Mononuclear cell (primary cell): ENCODE results near the gene CWH43. TPM values are rescaled to one million over a fixed set of nuclear protein-coding genes. Genes with fewer than 3 reads are reported as not detected.
"Not testable (repeated sequence)": the region's sequence is repeated elsewhere in the genome, so short reads cannot be mapped to it uniquely, and the experiment has no call there.

Source experiments
- H3K27me3 ChIP-seq: 2 replicates; pipeline ENCODE4 v1.6.0; 2011; ENCODE audit warnings: low read length, control low read depth; ENCODE audit not compliant: insufficient read depth
- H3K4me1 ChIP-seq: 2 replicates; pipeline ENCODE4 v1.5.1; 2011; ENCODE audit warnings: mild to moderate bottlenecking, low read length, control low read depth; ENCODE audit not compliant: insufficient read depth
- H3K4me3 ChIP-seq: 2 replicates; pipeline ENCODE4 v1.5.1; 2011; ENCODE audit warnings: mild to moderate bottlenecking, low read length, moderate library complexity
- H3K9me3 ChIP-seq: 2 replicates; pipeline ENCODE4 v1.5.1; 2011; ENCODE audit warnings: low read depth, mild to moderate bottlenecking, control low read depth, low read length
- total RNA-seq: library from RNA; depleted of rRNA; stranded (reverse); fragments of >200 nt; gene quantifications from one replicate; pipeline ENCODE4 v1.2.3, GENCODE V29; 2012

The CWH43 gene
- total RNA-seq = not detected

DNA sequence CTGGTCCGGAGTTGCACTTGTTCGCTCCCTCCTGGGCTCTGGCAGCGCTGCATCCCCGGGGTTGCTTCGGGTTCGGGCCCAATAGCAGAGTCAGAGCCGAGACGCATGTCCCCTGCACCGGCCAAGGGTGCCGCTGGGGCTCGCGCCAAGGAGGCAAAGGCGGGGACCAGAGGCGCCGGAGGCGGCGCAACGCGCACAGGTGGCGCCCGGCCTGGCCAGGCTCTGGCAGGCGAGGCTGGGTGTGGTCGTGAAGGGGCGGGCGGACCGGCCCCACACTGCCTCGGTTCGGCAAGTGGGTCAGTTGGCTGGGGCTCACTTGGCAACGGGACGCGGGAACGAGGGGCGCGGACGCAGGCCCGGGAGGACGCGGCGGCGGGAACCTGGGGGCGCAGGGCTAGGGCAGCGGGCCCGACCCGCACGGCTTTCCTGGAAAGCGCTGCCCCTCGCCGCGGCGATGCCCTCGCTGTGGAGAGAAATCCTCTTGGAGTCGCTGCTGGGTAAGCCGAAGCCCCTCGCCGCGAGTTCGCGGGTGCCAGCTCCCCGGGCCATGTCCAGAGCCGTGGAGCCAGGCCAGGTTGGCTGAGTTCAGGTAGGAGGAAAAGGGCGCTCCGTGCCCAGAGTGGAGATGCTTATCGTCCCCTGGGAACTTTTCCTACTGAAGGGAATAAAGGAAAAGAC is at the start of gene CWH43:
Gene CWH43 (plus strand): TSS at position 300 of the 678 bp plus-strand sequence. CDS start 155 bp downstream, at position 455.
- Histone ChIP-seq H3K27me3 (peaks cover 51% of the 10 kb centered on the region), H3K4me3 (no peak within 1 kb of the TSS), H3K9me3 (no peaks in the 10 kb centered on the region), H3K4me1 (no peaks in the 10 kb centered on the region)

- H3K27me3 ChIP-seq = no peaks in the 10 kb centered on the region
- H3K4me3 ChIP-seq = no peak overlapping the region
- no peaks in the 10 kb centered on the region for H3K9me3 ChIP-seq
- H3K4me1 ChIP-seq = no peaks in the 10 kb centered on the region
These were observed 49.0 kb upstream of the CWH43 start for GRCh38 chr4:48937033-48937432.

DNA sequence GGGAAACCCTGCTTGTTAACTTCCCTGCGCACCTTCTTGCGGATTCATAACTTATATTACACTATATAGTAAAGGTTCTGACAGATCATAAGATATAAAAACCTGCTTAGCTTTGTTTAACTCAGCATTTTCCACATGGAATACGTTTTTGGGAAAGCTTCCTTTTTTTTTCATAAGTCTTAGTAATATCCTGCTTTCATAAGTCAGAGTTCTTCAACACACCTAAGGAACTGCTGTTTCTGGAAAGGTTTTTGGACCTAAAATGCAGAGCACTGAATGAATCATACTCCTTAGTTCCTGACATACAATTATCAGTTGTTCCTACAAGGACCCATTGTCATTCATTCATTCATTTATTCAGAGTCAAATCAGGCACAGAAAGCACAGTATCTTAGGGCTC is 47.2 kb upstream of the CWH43 start:
- Histone ChIP-seq H3K4me3 (no peak overlapping the region), H3K27me3 (no peaks in the 10 kb centered on the region), H3K9me3 (no peaks in the 10 kb centered on the region), H3K4me1 (no peaks in the 10 kb centered on the region)

DNA sequence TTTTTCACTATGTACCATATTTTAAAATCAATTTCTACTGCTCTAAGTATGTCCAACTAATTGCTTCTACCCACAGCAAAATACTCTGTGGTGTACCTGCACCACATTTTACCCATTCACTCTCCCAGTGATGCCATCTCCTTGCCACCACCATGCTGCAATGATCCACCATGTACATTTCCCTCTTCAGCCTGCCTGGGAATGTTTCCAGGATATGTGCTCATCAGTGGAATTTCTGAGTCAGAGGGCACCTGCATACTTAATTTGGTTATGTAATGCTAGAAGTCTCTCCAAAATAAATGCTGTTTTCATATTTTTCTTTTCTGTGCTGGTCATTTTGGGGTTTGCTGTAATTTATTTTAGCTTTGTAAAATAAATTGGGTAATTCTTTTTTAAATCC is 46.3 kb upstream of the CWH43 start:
- no peaks in the 10 kb centered on the region for H3K27me3 ChIP-seq
- no peaks in the 10 kb centered on the region for H3K9me3 ChIP-seq
- no peaks in the 10 kb centered on the region for H3K4me1 ChIP-seq
- H3K4me3 ChIP-seq = no peak overlapping the region

GRCh38 chr4:48943387-48943786 is 42.7 kb upstream of the CWH43 start:
- Histone ChIP-seq H3K4me1 (no peaks in the 10 kb centered on the region), H3K4me3 (no peak overlapping the region), H3K9me3 (no peaks in the 10 kb centered on the region), H3K27me3 (no peaks in the 10 kb centered on the region)

GRCh38 chr4:48944252-48944651 is 41.8 kb upstream of the CWH43 start:
- no peaks in the 10 kb centered on the region for H3K27me3 ChIP-seq
- no peaks in the 10 kb centered on the region for H3K9me3 ChIP-seq
- no peak overlapping the region for H3K4me3 ChIP-seq
- no peaks in the 10 kb centered on the region for H3K4me1 ChIP-seq

- Histone ChIP-seq H3K4me1 (no peaks in the 10 kb centered on the region), H3K4me3 (no peak overlapping the region)
These were observed 41.3 kb upstream of the CWH43 start for GRCh38 chr4:48944756-48945241.

GRCh38 chr4:48945981-48946380 is 40.1 kb upstream of the CWH43 start:
- Histone ChIP-seq H3K4me1 (no peaks in the 10 kb centered on the region), H3K4me3 (no peak overlapping the region), H3K9me3 (no peaks in the 10 kb centered on the region), H3K27me3 (no peaks in the 10 kb centered on the region)

More at GRCh38 chr4:48944756-48945241, 41.3 kb upstream of the CWH43 start:
- Histone ChIP-seq H3K27me3 (no peaks in the 10 kb centered on the region), H3K9me3 (no peaks in the 10 kb centered on the region)

GRCh38 chr4:48947731-48948130 is 38.3 kb upstream of the CWH43 start:
- H3K9me3 ChIP-seq = no peaks in the 10 kb centered on the region
- no peak overlapping the region for H3K4me3 ChIP-seq
- no peaks in the 10 kb centered on the region for H3K4me1 ChIP-seq
- H3K27me3 ChIP-seq = no peaks in the 10 kb centered on the region

- Histone ChIP-seq H3K4me3 (no peak overlapping the region), H3K4me1 (no peaks in the 10 kb centered on the region), H3K9me3 (no peaks in the 10 kb centered on the region), H3K27me3 (no peaks in the 10 kb centered on the region)
These were observed 37.0 kb upstream of the CWH43 start for GRCh38 chr4:48949086-48949485.

- H3K9me3 ChIP-seq = no peaks in the 10 kb centered on the region
- H3K27me3 ChIP-seq = no peaks in the 10 kb centered on the region
- no peak overlapping the region for H3K4me3 ChIP-seq
- no peaks in the 10 kb centered on the region for H3K4me1 ChIP-seq
These were observed 36.4 kb upstream of the CWH43 start for GRCh38 chr4:48949518-48950219.

GRCh38 chr4:48954314-48954713 is 31.8 kb upstream of the CWH43 start:
- Histone ChIP-seq H3K27me3 (no peaks in the 10 kb centered on the region), H3K4me3 (no peak overlapping the region), H3K9me3 (no peaks in the 10 kb centered on the region), H3K4me1 (no peaks in the 10 kb centered on the region)

GRCh38 chr4:48957366-48957765 is 28.7 kb upstream of the CWH43 start:
- H3K27me3 ChIP-seq, H3K9me3 ChIP-seq, H3K4me3 ChIP-seq, H3K4me1 ChIP-seq: not testable (repeated sequence)

DNA sequence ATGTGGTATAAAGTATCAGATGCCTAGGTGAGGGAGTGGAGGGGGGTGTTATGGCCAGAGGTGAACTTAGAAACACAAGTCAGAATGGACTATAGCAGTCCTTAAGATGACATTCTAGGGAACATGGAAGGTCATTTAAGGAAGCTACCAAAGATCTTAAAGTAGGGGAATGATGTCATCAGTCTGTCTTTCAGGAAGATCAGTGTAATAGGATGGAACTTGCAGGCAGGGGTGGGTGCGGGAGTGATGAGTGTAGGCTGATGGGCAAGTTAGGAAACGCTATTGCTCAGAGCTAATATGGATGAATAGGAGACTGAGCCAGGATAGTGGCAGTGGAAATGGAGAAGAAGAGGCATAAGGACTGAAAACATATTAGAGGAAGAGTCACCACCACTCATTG is 27.5 kb upstream of the CWH43 start:
- H3K27me3 ChIP-seq = no peaks in the 10 kb centered on the region
- H3K4me1 ChIP-seq = no peaks in the 10 kb centered on the region
- no peaks in the 10 kb centered on the region for H3K9me3 ChIP-seq
- H3K4me3 ChIP-seq = no peak overlapping the region

GRCh38 chr4:48960988-48961635 is 25.0 kb upstream of the CWH43 start:
- Histone ChIP-seq H3K27me3 (no peaks in the 10 kb centered on the region), H3K9me3 (no peaks in the 10 kb centered on the region), H3K4me1 (no peaks in the 10 kb centered on the region), H3K4me3 (no peak overlapping the region)
